T-helper 2 cell treated with Interferon-gamma antibody and Interleukin-4, amounts not matched to agents 100 ng/mL and 5 ng/mL, for 36 hours (primary cell): Measurements from ENCODE around the gene GLOD4. TPM values are rescaled to one million over a fixed set of nuclear protein-coding genes. Genes with fewer than 3 reads are reported as not detected.
"Not testable (repeated sequence)": the region's sequence is repeated elsewhere in the genome, so short reads cannot be mapped to it uniquely, and the experiment has no call there.

Experiments used
- intact Hi-C: fragments of 100-400 bp; cut with micrococcal nuclease; formaldehyde crosslinking; loops from one replicate; pipeline ENCODE4 v1.15.1; 2023
- total RNA-seq: library from RNA; stranded (reverse); gene quantifications from 2 replicates; pipeline ENCODE4 v1.2.3, GENCODE V29; 2022

Gene GLOD4
- total RNA-seq, 1 donor from 2014 or later = 60.5 TPM

DNA sequence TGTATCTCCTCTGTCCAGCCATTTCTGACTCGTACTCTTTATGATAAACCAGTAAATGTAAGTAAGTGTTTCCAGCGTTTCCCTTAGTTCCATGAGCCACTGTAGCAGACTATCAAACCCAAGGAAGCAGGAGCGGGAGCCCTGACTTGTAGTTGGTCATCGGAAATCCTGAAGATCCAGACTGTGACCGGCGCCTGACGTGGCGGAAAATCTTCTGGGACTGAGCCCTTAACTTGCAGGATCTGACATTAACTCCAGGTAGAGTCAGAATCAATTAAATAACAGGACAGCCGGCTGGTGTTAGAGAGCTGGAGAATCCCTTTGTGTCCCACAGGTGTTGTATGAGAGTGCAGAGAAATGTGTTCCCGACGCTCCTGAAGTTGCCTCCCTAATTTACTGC lies 4.0 kb downstream of the GLOD4 start:
- intact Hi-C loops = no loop called here

DNA sequence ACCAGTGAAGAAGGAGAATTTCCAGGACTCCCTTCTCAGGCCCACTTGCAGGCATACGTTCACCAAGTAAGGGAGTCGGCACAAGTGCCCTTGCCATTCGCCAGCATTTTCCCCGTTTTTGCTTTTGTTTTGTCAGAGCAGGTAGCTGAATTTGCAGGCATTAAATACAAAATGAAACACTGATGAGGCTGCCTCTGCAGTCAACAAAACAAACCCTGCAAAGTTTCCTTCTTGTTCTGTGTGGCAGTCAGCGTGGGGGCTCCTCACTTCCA lies 7.8 kb downstream of the GLOD4 start:
- intact Hi-C loops = no loop called here

DNA sequence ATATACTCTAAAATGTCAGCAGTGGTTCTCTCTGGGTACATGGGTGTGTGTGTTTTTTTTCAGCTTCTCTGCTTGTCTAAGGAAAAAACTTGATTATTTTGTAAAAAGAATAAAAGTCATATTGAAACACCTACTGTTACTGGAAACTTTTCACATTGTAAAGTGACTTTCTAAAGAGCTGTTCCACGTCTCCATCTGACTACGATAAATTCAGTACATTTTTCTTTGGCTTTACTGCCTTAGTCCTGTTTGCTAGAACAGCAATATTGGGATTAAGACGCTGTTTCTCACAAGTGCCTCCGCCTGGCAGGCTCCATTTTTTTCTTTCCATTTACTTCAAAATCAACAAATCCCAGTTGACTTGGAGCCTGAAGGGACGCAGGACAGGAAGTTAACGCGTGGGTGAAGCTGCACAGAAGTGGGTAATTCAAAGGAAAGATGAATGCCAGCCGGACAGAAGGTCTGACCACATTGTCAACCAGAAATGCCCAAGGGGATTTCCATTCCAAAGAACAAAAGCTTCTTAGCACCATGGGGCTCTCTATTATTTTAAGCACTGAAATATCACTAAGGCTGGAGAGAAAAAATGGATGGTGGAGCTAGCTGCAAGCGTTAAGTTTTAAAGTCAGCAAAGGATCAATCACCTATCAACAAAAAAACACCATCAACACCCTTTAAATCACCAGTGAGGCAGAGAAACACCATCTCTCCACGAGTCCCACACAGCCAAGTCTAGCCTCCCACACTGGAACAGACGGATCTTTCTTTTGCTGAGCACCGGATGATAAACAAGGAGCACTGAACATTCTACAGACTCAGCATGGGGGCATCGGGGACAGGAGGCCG lies 8.4 kb downstream of the GLOD4 start:
- intact Hi-C loops = no loop called here

DNA sequence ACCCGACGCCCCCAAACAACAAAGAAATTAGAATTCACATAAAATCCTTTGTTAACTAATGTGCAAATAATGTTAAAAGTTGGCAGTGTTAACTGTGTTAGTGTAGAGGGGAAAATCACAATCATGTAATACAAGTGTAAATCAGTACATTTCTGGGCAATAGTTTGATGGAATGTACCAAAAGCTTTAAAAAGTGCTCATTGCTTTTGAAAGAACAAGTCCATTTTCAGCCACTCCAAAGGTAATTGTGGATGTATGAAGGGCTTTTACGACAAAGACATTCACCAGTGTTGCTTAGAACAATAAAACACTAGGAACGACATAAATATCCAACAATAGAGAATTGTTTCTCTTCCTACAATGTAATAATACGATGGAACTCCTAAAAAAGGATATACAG lies 9.1 kb downstream of the GLOD4 start:
- intact Hi-C loops = no loop called here

DNA sequence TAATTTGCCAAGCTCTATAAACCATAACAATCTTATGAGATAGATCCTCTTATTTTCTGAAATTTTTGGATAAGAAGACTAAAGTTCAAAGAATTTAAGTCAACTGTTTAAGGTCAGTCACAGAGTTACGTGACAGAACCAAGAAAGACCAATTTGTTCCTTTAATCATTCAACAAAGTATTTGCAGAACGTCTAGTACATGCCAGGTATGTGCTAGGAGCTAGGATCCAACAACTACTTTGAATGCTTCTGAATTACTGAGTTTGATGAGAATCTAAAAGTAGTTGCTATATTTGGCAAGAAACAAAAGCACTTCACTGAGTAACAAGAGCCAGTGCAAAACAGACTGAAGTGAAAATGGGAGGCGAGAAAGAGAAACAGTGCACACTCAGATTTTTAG lies 15.0 kb downstream of the GLOD4 start:
- intact Hi-C loops = no loop called here

DNA sequence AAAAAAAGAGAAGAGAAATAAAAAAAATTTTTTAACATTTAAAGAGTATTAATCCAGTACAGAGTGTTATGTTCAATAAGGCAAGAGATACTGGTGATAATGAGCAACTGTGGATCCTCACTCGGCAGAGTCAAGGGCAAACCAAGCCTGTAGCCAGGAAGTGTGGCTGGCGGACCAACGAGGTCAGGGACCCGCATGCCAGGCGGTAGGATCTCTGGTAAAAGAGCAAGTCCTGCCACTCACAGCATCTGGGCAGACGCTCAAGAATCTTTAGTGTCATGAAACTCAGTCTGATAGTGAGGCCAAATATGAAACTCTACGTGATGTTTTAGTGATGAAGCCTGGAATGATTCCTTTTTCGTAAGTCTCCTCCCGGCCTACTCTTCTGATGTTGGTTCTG lies 21.7 kb downstream of the GLOD4 start:
- intact Hi-C loops = no loop called here

DNA sequence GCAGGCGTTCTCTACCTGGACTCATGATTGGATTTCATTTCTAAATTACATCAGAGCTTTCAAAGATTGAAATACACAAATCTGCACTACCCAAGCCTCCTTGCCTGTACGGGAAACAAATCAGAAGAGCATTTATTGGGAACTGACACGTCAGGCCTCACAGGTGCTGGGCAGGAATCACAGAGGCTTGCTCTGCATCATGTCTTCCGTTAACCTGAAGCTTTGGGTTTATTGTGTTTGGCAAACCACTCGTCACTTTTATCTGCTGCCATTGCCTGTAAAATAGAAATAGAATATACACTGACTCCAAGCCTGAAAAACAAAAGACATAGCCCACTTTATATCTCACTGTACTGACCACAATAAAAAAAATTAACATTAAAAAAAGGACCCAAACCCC lies 22.1 kb downstream of the GLOD4 start:
- intact Hi-C loops = loop anchor here (10.0 kb wide), 1 partner anchor 1545 kb away; the partner anchor contains the start of genes SMG6 and SRR

DNA sequence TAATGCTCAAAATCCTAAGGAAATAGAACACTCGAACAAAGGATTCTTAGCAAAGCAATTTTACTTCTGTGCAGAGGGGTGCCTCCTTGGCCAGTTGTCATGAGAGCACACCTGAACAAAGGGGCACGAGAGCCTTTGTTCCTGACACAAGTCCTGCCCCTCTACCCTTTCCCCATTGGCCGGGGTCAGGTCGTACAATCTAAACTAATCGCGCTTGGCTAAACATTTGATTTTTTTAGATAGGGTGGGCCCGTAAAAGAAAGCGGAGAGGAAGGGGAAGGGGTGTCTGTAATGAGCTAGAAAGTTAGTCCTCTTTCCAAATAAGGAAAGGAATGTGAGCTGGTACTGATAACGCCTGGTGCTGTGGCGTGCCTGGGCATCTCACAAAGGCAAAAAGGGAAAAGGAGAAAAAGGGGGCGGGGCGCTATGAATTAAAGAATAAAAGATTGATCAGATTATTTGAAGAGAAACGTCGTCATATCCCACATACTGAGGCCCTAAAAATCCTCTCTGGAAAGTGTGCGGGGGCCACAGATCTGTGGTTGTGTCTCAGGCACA lies 26.0 kb downstream of the GLOD4 start:
- intact Hi-C loops = loop anchor here (10.0 kb wide), 1 partner anchor 1549 kb away; the partner anchor contains the start of genes SMG6 and SRR

DNA sequence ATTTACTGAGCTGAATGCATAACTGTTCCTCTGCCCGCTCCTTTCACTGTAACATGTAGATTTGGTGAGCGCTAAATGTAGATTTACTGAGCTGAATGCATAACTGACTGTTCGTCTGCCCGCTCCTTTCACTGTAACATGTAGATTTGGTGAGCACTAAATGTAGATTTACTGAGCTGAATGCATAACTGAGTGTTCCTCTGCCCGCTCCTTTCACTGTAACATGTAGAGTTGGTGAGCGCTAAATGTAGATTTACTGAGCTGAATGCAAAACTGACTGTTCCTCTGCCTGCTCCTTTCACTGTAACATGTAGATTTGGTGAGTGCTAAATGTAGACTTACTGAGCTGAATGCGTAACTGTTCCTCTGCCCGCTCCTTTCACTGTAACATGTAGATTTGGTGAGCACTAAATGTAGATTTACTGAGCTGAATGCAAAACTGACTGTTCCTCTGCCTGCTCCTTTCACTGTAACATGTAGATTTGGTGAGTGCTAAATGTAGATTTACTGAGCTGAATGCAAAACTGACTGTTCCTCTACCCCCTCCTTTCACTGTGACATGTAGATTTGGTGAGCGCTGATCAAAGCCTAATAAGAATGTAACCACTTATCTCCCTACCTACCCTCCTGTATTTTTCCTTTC lies 26.6 kb downstream of the GLOD4 start:
- intact Hi-C loops = loop anchor here (10.0 kb wide), 1 partner anchor 1549 kb away; the partner anchor contains the start of genes SMG6 and SRR

DNA sequence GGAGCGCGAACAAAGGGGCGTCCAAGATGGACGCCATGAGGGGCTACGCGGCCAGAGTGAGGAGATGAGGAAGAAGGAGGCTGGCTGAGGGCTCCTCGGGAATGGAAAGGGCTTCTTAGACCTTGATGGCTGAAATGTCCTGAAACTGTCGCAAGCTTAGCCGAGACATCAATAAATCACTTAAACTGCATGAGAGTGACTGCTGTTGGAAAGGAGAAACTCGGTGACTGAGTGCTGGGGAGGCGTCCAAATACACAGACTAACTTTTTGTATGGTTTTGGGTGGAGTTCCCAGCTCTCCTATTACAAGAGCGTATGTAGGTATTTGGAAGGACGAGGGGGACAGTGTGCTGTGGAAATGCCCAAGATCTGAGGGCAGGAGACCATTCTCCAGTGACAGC lies 28.7 kb downstream of the GLOD4 start:
- intact Hi-C loops = loop anchor here (2.0 to 10.0 kb wide), 4 partner anchors 19 to 1551 kb away; partner anchors contain the start of genes SMG6, SRR and TIMM22

DNA sequence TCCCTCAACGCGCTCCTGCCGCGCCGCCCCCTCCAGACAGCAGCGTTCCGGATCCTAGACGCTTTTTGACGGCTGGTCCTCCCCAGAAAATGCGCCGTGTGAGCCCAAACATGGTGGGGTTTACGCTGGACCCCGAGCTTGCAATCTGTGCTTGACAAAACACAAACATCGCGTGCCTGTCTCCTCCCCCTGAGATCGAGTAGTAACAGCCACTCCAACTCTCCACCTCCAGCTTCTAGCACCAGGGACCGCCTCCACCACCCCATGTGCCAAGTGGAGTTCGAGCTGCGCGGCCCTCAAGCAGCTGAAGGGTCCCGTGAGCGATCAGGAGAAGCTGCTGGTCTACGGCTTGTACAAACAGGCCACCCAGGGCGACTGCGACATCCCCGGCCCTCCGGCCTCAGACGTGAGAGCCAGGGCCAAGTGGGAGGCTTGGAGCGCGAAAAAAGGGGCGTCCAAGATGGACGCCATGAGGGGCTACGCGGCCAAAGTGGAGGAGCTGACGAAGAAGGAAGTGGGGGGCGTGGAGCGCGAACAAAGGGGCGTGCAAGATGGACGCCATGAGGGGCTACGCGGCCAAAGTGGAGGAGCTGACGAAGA lies 29.4 kb downstream of the GLOD4 start:
- intact Hi-C loops = loop anchor here (1.0 to 10.0 kb wide), 6 partner anchors 18 to 1552 kb away; partner anchors contain the start of genes GLOD4, MRM3, SMG6 and SRR

DNA sequence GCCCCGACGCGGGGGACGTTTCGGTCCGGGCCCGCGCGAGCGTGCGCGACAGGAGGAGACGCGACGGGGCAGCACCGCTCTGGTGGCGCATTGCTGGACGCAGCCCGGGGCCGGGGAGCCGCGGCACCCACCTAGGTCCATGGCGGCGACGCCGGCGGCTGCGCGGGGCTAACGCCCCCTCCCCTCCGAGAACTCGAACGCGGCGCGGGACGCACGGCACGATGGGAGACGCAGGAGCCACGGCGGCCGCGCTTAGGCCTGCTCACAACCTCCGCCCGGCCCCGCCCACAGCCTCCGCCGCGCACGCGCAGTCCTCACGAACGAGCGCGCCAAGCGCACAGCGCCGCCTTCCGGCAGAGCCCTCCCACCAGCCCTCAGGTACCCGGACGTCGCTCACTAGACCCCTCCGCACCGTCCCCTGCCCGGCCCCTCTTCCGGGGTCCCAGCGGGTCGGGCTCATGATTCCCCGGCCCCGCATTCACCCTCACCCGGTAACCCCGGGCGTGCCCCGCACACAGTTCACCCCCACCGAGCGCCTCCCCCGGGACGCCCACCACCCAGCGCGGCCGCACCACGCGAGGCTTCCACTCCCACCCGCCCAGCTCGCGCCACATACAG lies 30.0 kb downstream of the GLOD4 start, which contains the start of gene GEMIN4:
Gene GEMIN4 (minus strand): TSS at position 263 of the 618 bp plus-strand sequence. CDS start 122 bp downstream, at position 141.
- intact Hi-C loops = loop anchor here (1.0 to 10.0 kb wide), 6 partner anchors 17 to 1553 kb away; partner anchors contain the start of genes GLOD4, MRM3, SMG6 and SRR

DNA sequence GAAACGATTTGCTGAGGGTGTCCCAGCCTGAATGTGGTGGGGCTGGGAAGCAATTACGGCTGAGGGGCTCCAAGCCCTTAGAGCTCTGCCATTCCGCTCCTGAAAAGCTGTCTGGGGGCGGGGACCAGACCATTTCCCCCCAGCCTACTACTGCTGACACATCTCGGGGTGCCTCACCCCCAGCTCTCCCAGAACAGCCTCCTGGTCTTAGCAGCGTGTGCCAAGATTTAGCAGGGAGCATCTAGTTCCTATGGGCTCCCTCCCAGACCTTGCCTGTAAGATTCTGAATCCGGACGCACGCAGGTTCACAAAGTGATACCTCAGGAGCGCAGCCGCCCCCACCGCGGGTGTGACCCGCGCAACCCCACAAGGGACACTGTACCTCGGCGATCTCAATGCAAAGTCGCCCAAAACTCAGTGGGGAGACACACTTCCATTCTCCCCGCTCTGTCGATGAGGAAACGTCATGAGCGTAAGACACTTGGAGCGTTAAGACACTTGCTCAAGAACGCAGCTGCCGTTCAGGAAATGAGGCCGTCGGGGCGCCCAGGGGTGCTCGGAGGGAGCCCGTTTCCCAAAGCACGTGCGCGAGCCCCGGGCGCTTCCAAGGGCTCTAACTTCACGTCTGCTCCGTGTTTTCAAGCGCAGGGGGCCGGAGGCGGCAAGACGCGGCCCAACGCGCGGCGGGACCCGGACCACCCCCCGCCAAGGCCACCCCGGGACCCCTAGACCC lies 30.6 kb downstream of the GLOD4 start:
- intact Hi-C loops = loop anchor here (1.0 to 10.0 kb wide), 6 partner anchors 17 to 1553 kb away; partner anchors contain the start of genes GLOD4, MRM3, SMG6 and SRR

DNA sequence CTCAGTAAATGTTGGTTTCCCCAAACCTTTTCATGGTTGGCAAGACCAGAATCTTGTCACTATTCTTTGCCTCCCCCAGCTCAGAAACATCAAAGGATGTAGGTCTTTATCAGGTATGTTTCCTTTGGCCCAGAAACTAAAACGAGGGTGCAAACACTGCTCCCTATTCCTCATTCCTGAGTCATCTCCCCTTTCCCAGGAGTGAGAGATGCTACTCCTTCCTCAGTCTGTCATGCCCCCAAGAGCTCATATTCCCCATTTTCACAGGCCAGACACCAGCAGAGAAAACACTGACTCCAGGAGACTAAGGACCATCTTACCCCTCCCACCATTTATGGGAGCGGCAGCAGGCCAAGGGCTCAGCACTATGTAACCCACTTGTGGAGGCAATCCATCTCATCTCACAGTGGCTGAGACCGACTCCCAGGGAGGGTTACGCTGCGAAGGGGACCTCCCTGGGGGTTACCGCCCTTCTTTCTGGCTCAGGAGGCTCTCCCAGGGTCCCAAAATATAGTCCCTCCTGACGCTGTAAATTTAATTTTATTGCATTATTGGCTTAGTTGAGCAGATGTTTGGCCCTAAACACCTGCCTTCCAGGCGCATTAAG lies 31.5 kb downstream of the GLOD4 start:
- intact Hi-C loops = loop anchor here (5.0 to 10.0 kb wide), 2 partner anchors 247 to 1554 kb away; partner anchors contain the start of genes SMG6, SRR and TIMM22

DNA sequence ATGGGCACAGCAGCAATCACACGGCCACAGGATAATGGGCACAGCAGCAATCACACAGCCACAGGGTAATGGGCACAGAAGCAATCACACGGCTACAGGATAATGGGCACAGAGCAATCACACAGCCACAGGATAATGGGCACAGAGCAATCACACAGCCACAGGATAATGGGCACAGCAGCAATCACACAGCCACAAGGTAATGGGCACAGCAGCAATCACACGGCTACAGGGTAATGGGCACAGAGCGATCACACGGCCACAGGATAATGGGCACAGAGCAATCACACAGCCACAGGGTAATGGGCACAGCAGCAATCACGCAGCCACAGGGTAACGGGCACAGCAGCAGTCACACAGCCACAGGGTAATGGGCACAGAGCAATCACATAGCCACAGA lies 32.7 kb downstream of the GLOD4 start:
- intact Hi-C loops = not testable (repeated sequence)

DNA sequence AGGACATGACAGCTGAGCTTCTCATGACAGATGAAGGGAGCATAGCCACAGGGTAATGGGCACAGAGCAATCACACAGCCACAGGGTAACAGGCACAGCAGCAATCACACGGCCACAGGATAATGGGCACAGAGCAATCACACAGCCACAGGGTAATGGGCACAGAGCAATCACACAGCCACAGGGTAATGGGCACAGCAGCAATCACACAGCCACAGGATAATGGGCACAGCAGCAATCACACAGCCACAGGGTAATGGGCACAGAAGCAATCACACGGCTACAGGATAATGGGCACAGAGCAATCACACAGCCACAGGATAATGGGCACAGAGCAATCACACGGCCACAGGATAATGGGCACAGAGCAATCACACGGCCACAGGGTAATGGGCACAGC lies 33.5 kb downstream of the GLOD4 start:
- intact Hi-C loops = not testable (repeated sequence)

DNA sequence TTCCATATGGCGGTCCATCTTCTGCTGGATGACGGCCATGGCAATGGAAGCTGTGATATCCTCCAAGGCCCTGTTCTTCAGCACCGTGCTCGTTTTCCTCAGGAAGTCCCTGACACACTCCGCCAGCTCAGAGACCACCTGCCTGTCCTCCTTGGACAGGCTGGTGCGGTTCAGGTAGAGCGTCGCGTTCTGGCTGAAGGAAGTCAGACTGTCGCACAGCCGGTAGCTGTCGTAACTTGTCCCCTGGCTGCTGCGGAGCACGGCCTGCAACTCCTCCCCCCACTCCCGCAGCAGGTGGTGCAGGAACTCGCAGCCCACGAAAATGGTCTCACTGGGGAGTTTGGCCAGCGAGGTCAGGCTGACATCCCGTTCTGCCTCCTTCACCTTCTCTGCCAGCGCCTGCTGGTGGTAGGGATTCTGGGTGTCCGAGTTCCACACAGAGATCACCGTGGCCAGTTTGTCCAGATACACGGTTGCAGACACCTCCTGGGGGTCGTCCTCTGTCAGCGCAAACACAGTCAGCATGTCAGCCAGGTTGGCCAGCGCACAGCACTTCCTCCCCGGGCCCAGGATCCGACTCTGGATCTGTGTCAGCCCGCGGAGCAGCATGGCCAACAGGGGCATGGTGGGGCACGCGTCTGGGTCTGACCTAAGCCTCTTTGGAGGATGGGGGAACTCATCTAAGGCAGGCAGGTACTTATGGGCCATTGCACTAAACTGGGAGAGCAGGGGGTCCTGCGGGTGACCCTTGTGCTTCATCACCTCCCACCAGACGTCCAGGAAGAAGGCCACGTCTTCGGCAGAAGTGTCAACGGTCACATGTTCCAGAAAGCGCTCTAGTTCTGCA lies 35.1 kb downstream of the GLOD4 start:
- intact Hi-C loops = no loop called here

DNA sequence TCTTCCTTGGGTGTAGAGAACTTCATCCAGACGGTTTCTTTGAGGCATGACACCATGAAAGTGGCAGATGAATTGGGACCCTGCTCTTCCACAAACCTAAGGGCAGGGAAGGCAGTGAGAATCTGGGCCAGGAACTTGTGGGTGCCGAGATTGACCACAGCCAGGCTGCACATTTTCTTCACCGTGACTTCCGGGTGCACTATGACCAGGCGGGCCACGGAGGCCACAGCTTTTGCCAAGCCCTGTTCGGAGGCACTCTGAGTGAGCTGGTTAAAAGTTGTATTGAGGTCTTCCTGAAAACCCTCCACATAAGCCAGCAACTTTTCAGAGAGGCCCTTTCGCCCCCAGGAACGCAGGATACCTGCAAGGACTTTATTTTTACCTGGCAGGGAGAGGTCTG lies 35.9 kb downstream of the GLOD4 start:
- intact Hi-C loops = no loop called here

DNA sequence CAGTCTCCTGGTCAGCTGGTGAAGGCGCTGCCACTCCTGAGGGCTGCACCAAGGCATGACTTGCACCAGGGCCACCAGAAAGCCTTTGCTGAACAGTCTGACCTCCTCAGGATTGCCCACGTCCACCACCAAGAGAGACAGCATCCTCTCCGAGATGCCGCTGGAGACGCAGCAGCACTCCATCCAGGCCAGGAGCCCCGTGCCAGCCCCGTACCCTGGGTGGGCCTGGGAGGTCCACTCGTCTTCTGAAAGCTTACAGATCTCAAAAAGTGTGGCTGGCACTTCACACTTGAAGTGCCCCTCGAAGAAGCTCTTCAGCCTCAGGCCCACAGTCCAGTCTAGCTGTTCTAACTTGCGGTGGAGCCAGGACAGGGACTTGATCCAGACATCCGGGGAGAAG lies 36.7 kb downstream of the GLOD4 start:
- intact Hi-C loops = no loop called here
